GM21390 (cell line): ENCODE data around the gene CEP20.
"Not testable (repeated sequence)": the region's sequence is repeated elsewhere in the genome, so short reads cannot be mapped to it uniquely, and the experiment has no call there.

Source experiments
- ATAC-seq: cut with Tn5 transposase; IDR thresholded peaks from one replicate; pipeline ENCODE4 v1.9.1; 2021; ENCODE audit not compliant: unreplicated experiment

The CEP20 gene

GRCh38 chr16:15858921-15859668 is 29.3 kb downstream of the CEP20 start:
- ATAC-seq: no peak

- no peak for ATAC-seq
Measured at GRCh38 chr16:15857724-15858560, 30.5 kb downstream of the CEP20 start.

- ATAC-seq: no peak
Measured at GRCh38 chr16:15856901-15857698, 31.3 kb downstream of the CEP20 start, which contains the start of gene MYH11. Gene MYH11, minus strand, starts transcription at chr16:15857028. Its CDS starts 18,776 bp downstream, at chr16:15838252.

- no peak for ATAC-seq
Measured at GRCh38 chr16:15856182-15856581, 32.2 kb downstream of the CEP20 start.

GRCh38 chr16:15855704-15856003 is 32.7 kb downstream of the CEP20 start:
- peak; percentile 85 for ATAC-seq

GRCh38 chr16:15854906-15855703 is 33.3 kb downstream of the CEP20 start:
- no peak for ATAC-seq

- no peak for ATAC-seq
Measured at GRCh38 chr16:15854061-15854460, 34.3 kb downstream of the CEP20 start.

GRCh38 chr16:15853021-15853420 is 35.4 kb downstream of the CEP20 start:
- ATAC-seq: no peak

- ATAC-seq: not testable (repeated sequence)
Measured at GRCh38 chr16:15850555-15850954, 37.8 kb downstream of the CEP20 start.

GRCh38 chr16:15849209-15849981 is 39.0 kb downstream of the CEP20 start:
- ATAC-seq: no peak

GRCh38 chr16:15847611-15848175 is 40.7 kb downstream of the CEP20 start:
- ATAC-seq: no peak

GRCh38 chr16:15846510-15846909 is 41.9 kb downstream of the CEP20 start:
- no peak for ATAC-seq

- ATAC-seq: no peak
Measured at GRCh38 chr16:15843635-15844279, 44.6 kb downstream of the CEP20 start.

GRCh38 chr16:15839204-15839603 is 49.2 kb downstream of the CEP20 start:
- ATAC-seq: not testable (repeated sequence)

GRCh38 chr16:15837761-15838160 is 50.6 kb downstream of the CEP20 start:
- ATAC-seq: no peak

GRCh38 chr16:15836965-15837611 is 51.3 kb downstream of the CEP20 start:
- ATAC-seq: no peak

- ATAC-seq: no peak
Measured at GRCh38 chr16:15836074-15836473, 52.3 kb downstream of the CEP20 start.

- ATAC-seq: no peak
Measured at GRCh38 chr16:15835136-15835878, 53.1 kb downstream of the CEP20 start.
